ENCODE measurements around the gene EEF1AKMT4. TPM values are rescaled to one million over a fixed set of nuclear protein-coding genes. Genes with fewer than 3 reads are reported as not detected.

Gene EEF1AKMT4
- polyA plus RNA-seq, 2 of the 4 experiments (the other 2 are of a cell fraction), result 9.8 to 12.7 TPM

DNA sequence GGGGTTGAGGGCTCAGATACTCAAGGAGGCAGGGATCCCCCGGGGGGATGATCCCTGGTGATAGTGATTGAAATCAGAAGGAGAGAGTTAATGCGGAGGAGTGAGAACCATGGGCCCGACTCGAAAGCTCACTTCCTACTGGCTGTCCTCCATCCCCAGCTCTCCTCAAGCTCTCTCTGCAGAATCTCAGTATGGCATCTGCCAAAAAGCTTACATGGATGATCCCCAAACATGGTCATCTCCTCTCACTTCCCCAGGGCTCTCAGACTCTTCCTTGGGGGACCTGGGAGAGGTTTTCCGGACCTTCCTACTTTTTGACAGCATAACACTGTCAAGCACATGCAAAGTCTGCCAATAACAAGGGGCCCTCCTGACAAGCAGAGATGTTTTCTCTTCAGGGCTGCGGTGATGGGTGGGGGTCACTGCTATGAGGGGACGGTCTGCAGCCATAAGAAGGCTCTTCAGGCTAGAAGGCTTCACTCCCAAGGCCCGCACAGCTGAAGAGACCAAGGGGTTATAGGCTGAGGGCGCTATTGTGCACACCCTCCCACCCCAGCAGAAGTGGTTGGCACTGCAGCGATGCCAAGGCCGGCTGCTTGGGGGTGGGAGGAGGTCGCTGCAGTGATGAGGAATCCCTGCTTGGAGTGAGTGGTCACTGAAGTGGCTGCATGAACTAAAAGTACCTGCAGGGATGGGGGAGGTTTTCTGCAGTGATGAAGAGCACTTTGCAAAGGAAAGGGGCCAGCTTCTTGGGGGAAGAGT, 20.9 kb upstream of the EEF1AKMT4 start:
- POLR2A ChIA-PET, result interaction anchor here (1.0 kb wide), 1 partner anchor 43 kb away, joined by 3 read pairs; the partner anchor contains the start of gene ABCF3
- H3K27ac ChIP-seq, result no peak overlapping the region
- CTCF ChIA-PET, result interaction anchor here (0.6 to 5.5 kb wide), 18 partner anchors 10 to 83 kb away, joined by 3 to 44 read pairs (median 6); partner anchors contain the start of genes ALG3 and EEF1AKMT4
- H3K4me3 ChIP-seq, result peak overlapping the region; percentile 59
- ATAC-seq (peak in 1 of 2 experiments; percentile 9; a peak in 1 of 6 replicates), DNase-seq (ENCODE audit: low read depth in 1 of 2, low spot score in 1 of 2) (no peak), FAIRE-seq (no peak)
- no peaks in the 10 kb centered on the region for H3K4me1 ChIP-seq
- TF ChIP-seq POLR2AphosphoS2 (conservative IDR thresholded peaks at IDR 0.05; ENCODE audit: low read length), result no peak
- TF ChIP-seq ATOH8 (CRISPR knock-in tag; IDR thresholded peaks at IDR 0.05; ENCODE audit: low read depth), result no peak
- TF ChIP-seq, protein P1, sequence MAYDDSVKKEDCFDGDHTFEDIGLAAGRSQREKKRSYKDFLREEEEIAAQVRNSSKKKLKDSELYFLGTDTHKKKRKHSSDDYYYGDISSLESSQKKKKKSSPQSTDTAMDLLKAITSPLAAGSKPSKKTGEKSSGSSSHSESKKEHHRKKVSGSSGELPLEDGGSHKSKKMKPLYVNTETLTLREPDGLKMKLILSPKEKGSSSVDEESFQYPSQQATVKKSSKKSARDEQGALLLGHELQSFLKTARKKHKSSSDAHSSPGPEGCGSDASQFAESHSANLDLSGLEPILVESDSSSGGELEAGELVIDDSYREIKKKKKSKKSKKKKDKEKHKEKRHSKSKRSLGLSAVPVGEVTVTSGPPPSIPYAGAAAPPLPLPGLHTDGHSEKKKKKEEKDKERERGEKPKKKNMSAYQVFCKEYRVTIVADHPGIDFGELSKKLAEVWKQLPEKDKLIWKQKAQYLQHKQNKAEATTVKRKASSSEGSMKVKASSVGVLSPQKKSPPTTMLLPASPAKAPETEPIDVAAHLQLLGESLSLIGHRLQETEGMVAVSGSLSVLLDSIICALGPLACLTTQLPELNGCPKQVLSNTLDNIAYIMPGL (CRISPR knock-in tag; IDR thresholded peaks at IDR 0.05; ENCODE audit: borderline replicate concordance), result no peak
- TF ChIP-seq HDAC2 (IDR thresholded peaks at IDR 0.05), result no peak
- TF ChIP-seq HOXB13 (CRISPR knock-in tag; IDR thresholded peaks at IDR 0.05; ENCODE audit: low read depth), result no peak
- no peak for TF ChIP-seq FOSB (CRISPR knock-in tag; IDR thresholded peaks at IDR 0.05)
- no peak for TF ChIP-seq CTCF (IDR thresholded peaks at IDR 0.05)
- TF ChIP-seq CBX2 (IDR thresholded peaks at IDR 0.05; ENCODE audit: borderline replicate concordance, low read depth), result no peak
- no peak for TF ChIP-seq KDM1A (IDR thresholded peaks at IDR 0.05; ENCODE audit: low read depth)
- TF ChIP-seq JUNB (IDR thresholded peaks at IDR 0.05), result no peak
- no peaks in the 10 kb centered on the region for H3K9me3 ChIP-seq
- H3K4me2 ChIP-seq, result peak overlapping the region; percentile 96
- 52% methylated on average over 11 of the region's 12 CpGs for WGBS (ENCODE audit: missing lambda C conversion rate)

- ChIA-PET POLR2A (no interaction called here), CTCF (interaction anchor here (0.8 to 5.5 kb wide), 8 partner anchors 9 to 84 kb away, joined by 4 to 44 read pairs (median 6); partner anchors contain the start of genes ALG3 and EEF1AKMT4)
- DNase-seq (ENCODE audit: low read depth in 1 of 2, low spot score in 1 of 2) (peak; percentile 57 to 80), FAIRE-seq (no peak), ATAC-seq (peak; percentile 80 to 94)
- no peak for TF ChIP-seq RFX5 (IDR thresholded peaks at IDR 0.05)
- TF ChIP-seq MAX (IDR thresholded peaks at IDR 0.05), result 0 out of 2 replicates have a peak, but pooled peaks have one; percentile 20
- Histone ChIP-seq H3K4me3 (peak within 1 kb of the TSS; percentile 59), H3K27ac (peak within 1 kb of the TSS; percentile 46 to 76; a peak in 4 of 6 replicates), H3K4me1 (peaks cover 6% of the 10 kb centered on the region; the same call in 2 of the 3 replicates), H3K4me2 (peak within 1 kb of the TSS; percentile 96), H3K9me3 (no peaks in the 10 kb centered on the region)
- WGBS (ENCODE audit: missing lambda C conversion rate), result under 1% methylated on average over 24 of the region's 66 CpGs
Measured at GRCh38 chr3:184229394-184230080, 19.9 kb upstream of the EEF1AKMT4 start, which contains the start of gene VWA5B2. VWA5B2 (plus strand) TSS chr3:184229585; CDS start chr3:184230529, 944 bp downstream.

DNA sequence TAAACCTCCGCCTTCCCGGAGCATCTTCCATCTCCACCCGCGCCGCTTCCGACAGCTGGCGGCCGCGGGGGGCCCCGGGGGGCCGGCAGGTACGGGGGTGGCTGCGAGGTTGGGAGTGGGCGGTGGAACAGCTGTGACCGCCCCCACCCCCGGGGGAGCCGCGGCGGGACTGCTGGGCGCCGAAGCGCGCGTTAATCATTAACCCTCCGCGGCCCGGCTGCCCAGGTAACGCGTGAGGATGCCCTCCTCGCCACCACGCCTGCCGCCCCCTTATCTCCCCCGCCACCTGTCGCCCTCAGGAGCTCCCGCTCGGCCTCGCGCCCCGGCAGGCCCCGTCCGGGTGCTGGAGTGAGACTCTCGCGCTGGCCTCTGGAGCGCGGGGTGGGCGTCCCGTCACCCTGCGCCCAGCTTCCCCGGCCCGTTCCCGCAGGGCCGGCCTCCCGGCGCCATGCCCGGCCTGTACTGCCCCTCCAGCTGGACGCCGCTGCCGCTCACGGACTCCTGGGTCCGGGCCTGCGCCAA, 19.3 kb upstream of the EEF1AKMT4 start:
- DNase-seq (ENCODE audit: low read depth in 1 of 2, low spot score in 1 of 2) (no peak), FAIRE-seq (no peak), ATAC-seq (peak in 1 of 2 experiments; percentile 28; a peak in 3 of 6 replicates)
- Histone ChIP-seq H3K27ac (peak overlapping the region; percentile 46 to 76; a peak in 4 of 6 replicates), H3K4me3 (peak overlapping the region; percentile 59), H3K9me3 (no peaks in the 10 kb centered on the region), H3K4me1 (peaks cover 7% of the 10 kb centered on the region; the same call in 2 of the 3 replicates), H3K4me2 (peak overlapping the region; percentile 96)
- 0% methylated on average over 12 of the region's 61 CpGs for WGBS (ENCODE audit: missing lambda C conversion rate)
- ChIA-PET CTCF (interaction anchor here (0.8 to 5.5 kb wide), 6 partner anchors 8 to 85 kb away, joined by 3 to 44 read pairs (median 4); partner anchors contain the start of gene EEF1AKMT4), POLR2A (no interaction called here)
- TF ChIP-seq BCL3 (IDR thresholded peaks at IDR 0.05), result no peak
- no peak for TF ChIP-seq HOXB5 (CRISPR knock-in tag; IDR thresholded peaks at IDR 0.05)
- TF ChIP-seq HEYL (CRISPR knock-in tag; IDR thresholded peaks at IDR 0.05), result no peak
- no peak for TF ChIP-seq EP300 (IDR thresholded peaks at IDR 0.05)
- 0 out of 2 replicates have a peak, but pooled peaks have one; percentile 34 for TF ChIP-seq RNF2 (IDR thresholded peaks at IDR 0.05; ENCODE audit: borderline replicate concordance, low read depth)
- no peak for TF ChIP-seq NPAS2 (CRISPR knock-in tag; IDR thresholded peaks at IDR 0.05; ENCODE audit: borderline replicate concordance)
